Measurements from ENCODE around the gene PCED1A. TPM values are rescaled to one million over a fixed set of nuclear protein-coding genes. Genes with fewer than 3 reads are reported as not detected.

The PCED1A gene
- total and polyA plus RNA-seq, 2 of the 13 experiments (the other 11 are each of a cell fraction or from before 2014, with no cell fraction given), result 40.1 to 84.2 TPM

DNA sequence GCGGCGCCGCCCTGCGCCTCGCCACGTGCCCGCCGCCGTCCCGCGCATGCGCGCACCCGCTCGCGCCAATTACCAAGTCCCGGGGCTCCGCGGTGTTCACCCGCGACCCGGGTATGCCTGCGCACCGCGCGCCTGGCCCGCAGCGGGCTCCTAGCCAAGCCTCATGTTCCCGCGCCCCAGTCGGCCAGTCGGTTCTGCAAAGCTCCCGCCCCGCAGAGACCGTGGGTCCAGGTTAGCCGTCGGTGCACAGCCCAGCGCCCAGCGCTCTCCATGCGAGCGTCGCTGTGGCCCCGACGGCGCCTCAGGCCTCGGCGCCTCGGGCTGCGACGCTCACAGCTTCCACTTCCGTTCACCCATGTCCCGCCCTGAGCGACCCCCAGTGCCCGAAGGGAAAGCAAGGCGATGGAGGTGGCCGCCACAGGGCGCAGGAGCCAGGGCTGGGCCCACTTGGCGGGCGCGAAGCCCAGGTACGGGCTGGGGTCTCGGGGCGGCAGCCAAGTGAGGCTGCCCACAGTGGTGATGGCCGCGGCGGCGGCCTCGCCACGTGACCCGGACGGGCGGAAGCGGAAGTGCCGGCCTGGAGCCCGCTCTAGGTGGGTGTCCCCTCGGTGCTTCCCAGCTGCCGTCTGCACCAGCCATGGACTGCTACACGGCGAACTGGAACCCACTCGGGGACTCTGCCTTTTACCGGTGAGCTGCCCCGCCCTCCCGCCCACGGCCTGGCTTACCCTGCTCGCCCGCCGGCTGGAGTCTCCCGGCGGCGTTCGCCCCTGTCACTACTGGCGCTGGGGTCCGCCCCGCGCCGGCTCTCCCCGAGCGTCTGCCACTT lies at the start of gene PCED1A, which contains the start of gene VPS16 (continued):
- TF ChIP-seq, protein P1, sequence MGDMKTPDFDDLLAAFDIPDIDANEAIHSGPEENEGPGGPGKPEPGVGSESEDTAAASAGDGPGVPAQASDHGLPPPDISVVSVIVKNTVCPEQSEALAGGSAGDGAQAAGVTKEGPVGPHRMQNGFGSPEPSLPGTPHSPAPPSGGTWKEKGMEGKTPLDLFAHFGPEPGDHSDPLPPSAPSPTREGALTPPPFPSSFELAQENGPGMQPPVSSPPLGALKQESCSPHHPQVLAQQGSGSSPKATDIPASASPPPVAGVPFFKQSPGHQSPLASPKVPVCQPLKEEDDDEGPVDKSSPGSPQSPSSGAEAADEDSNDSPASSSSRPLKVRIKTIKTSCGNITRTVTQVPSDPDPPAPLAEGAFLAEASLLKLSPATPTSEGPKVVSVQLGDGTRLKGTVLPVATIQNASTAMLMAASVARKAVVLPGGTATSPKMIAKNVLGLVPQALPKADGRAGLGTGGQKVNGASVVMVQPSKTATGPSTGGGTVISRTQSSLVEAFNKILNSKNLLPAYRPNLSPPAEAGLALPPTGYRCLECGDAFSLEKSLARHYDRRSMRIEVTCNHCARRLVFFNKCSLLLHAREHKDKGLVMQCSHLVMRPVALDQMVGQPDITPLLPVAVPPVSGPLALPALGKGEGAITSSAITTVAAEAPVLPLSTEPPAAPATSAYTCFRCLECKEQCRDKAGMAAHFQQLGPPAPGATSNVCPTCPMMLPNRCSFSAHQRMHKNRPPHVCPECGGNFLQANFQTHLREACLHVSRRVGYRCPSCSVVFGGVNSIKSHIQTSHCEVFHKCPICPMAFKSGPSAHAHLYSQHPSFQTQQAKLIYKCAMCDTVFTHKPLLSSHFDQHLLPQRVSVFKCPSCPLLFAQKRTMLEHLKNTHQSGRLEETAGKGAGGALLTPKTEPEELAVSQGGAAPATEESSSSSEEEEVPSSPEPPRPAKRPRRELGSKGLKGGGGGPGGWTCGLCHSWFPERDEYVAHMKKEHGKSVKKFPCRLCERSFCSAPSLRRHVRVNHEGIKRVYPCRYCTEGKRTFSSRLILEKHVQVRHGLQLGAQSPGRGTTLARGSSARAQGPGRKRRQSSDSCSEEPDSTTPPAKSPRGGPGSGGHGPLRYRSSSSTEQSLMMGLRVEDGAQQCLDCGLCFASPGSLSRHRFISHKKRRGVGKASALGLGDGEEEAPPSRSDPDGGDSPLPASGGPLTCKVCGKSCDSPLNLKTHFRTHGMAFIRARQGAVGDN (CRISPR knock-in tag; IDR thresholded peaks at IDR 0.05), result peak; percentile 99
- TF ChIP-seq ATF1 (CRISPR knock-in tag; IDR thresholded peaks at IDR 0.05), result no peak
- peak; percentile 96; the same call in 1 of the 2 replicates for TF ChIP-seq ZSCAN12 (CRISPR knock-in tag; IDR thresholded peaks at IDR 0.05)
- no peak for TF ChIP-seq PTBP1 (IDR thresholded peaks at IDR 0.05; ENCODE audit: low read depth, low read length, poor library complexity, severe bottlenecking)
- TF ChIP-seq, protein P2, sequence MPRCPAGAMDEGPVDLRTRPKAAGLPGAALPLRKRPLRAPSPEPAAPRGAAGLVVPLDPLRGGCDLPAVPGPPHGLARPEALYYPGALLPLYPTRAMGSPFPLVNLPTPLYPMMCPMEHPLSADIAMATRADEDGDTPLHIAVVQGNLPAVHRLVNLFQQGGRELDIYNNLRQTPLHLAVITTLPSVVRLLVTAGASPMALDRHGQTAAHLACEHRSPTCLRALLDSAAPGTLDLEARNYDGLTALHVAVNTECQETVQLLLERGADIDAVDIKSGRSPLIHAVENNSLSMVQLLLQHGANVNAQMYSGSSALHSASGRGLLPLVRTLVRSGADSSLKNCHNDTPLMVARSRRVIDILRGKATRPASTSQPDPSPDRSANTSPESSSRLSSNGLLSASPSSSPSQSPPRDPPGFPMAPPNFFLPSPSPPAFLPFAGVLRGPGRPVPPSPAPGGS (CRISPR knock-in tag; IDR thresholded peaks at IDR 0.05), result peak; percentile 99
- peak; percentile 93 for TF ChIP-seq ZFP62 (CRISPR knock-in tag; IDR thresholded peaks at IDR 0.05)
- peak; percentile 91 for TF ChIP-seq ZNF44 (CRISPR knock-in tag; IDR thresholded peaks at IDR 0.05)
- TF ChIP-seq ZFAT (CRISPR knock-in tag; conservative IDR thresholded peaks at IDR 0.05), result peak; percentile 79; the same call in 1 of the 2 replicates
- peak; percentile 49; the same call in 1 of the 2 replicates for TF ChIP-seq DNMT1 (CRISPR knock-in tag; IDR thresholded peaks at IDR 0.05)
- no peak; the same call in 1 of the 2 replicates for TF ChIP-seq CREM (IDR thresholded peaks at IDR 0.05)
- no peak; the same call in 1 of the 2 replicates for TF ChIP-seq CREM (CRISPR knock-in tag; IDR thresholded peaks at IDR 0.05)
- 0 out of 2 replicates have a peak, but pooled peaks have one; percentile 88 for TF ChIP-seq ZNF589 (CRISPR knock-in tag; conservative IDR thresholded peaks at IDR 0.05)
- no peak for TF ChIP-seq NFE2L2 (IDR thresholded peaks at IDR 0.05; ENCODE audit: low read length)
- TF ChIP-seq ZNF790 (CRISPR knock-in tag; IDR thresholded peaks at IDR 0.05; ENCODE audit: borderline replicate concordance), result peak; percentile 89; the same call in 1 of the 2 replicates
- TF ChIP-seq ZNF280B (CRISPR knock-in tag; IDR thresholded peaks at IDR 0.05; ENCODE audit: borderline replicate concordance), result peak; percentile 72; the same call in 1 of the 2 replicates
- peak; percentile 98 for TF ChIP-seq SNAPC2 (CRISPR knock-in tag; IDR thresholded peaks at IDR 0.05)
- TF ChIP-seq MYC (CRISPR knock-in tag; IDR thresholded peaks at IDR 0.05; ENCODE audit: borderline replicate concordance), result peak; percentile 98
- peak; percentile 99 for TF ChIP-seq ZNF547 (CRISPR knock-in tag; IDR thresholded peaks at IDR 0.05)
- TF ChIP-seq TMF1 (CRISPR knock-in tag; IDR thresholded peaks at IDR 0.05; ENCODE audit: low read depth), result peak; percentile 99
- 0 out of 2 replicates have a peak, but pooled peaks have one; percentile 67 for TF ChIP-seq MZF1 (CRISPR knock-in tag; IDR thresholded peaks at IDR 0.05; ENCODE audit: borderline replicate concordance)
- TF ChIP-seq CHCHD3 (CRISPR knock-in tag; IDR thresholded peaks at IDR 0.05), result peak; percentile 97; the same call in 1 of the 2 replicates
- peak; percentile 97 for TF ChIP-seq ZNF274 (CRISPR knock-in tag; IDR thresholded peaks at IDR 0.05)
- TF ChIP-seq EEA1 (CRISPR knock-in tag; IDR thresholded peaks at IDR 0.05; ENCODE audit: borderline replicate concordance), result peak; percentile 99
- TF ChIP-seq ZNF121 (CRISPR knock-in tag; IDR thresholded peaks at IDR 0.05), result 0 out of 2 replicates have a peak, but pooled peaks have one; percentile 45

Measured in HepG2 (cell line).